AG08395 (cell line): ENCODE results near the gene MROH8.
A peak's percentile ranks its signal among the peaks of the same experiment; 100 is the strongest.

Experiments used
- DNase-seq: peaks from one replicate; pipeline ENCODE4 v3.0.0; 2012; ENCODE audit warnings: mixed read lengths, low spot score

Gene MROH8

GRCh38 chr20:37178839-37179682, at the start of gene MROH8, which contains the start of gene RPN2:
Gene MROH8, minus strand, starts transcription at chr20:37179548.
Gene RPN2, plus strand, starts transcription at chr20:37179330. Its CDS starts 27 bp downstream, at chr20:37179357.
- peak; percentile 97 for DNase-seq

GRCh38 chr20:37228656-37229055, 49.3 kb upstream of the MROH8 start:
- DNase-seq: no peak

- DNase-seq: peak; percentile 21
Measured at GRCh38 chr20:37228082-37228481, 48.7 kb upstream of the MROH8 start.

GRCh38 chr20:37226889-37227288, 47.5 kb upstream of the MROH8 start:
- peak; percentile 29 for DNase-seq

GRCh38 chr20:37225146-37225545, 45.8 kb upstream of the MROH8 start:
- DNase-seq: no peak

GRCh38 chr20:37223053-37223452, 43.7 kb upstream of the MROH8 start:
- DNase-seq: peak; percentile 94

DNA sequence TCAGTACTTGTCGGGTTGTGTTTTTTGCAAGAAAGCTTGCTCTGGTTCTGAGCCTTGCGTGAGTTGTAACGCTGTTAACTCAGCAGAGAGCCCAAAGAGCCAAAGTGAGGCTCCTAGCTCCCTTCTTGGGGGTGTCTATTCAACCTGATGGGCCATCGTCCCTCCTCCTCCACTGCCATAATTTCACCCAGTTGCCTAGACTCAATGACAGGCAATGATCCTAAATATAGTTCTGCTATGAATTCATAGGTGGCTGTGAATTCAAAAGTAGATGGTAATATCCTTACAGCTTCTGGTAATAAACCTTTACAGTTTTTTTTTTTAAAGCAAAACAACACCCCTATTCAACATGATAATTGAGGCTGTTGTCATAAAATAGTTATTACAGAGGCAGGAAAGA, 42.7 kb upstream of the MROH8 start:
- no peak for DNase-seq

DNA sequence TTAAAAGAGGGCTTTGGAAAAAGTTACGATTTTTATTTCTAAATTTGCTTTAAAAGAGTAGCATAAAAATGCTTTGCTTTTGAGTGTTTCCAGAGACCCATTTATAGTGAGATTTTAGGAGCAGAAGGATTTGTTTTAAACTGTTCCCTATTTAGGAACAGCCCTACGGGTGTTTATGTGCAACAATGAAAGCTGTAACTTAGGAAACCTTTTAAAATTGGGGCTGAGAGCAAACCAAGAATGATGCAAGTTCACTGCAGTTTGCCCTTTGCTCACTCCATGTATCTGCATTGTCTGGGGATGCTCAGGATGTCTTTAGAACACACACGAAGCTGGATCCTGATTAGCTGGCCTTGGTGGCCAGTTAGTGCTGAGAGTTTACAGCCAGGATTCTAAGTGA, 41.4 kb upstream of the MROH8 start:
- DNase-seq: peak; percentile 23

DNA sequence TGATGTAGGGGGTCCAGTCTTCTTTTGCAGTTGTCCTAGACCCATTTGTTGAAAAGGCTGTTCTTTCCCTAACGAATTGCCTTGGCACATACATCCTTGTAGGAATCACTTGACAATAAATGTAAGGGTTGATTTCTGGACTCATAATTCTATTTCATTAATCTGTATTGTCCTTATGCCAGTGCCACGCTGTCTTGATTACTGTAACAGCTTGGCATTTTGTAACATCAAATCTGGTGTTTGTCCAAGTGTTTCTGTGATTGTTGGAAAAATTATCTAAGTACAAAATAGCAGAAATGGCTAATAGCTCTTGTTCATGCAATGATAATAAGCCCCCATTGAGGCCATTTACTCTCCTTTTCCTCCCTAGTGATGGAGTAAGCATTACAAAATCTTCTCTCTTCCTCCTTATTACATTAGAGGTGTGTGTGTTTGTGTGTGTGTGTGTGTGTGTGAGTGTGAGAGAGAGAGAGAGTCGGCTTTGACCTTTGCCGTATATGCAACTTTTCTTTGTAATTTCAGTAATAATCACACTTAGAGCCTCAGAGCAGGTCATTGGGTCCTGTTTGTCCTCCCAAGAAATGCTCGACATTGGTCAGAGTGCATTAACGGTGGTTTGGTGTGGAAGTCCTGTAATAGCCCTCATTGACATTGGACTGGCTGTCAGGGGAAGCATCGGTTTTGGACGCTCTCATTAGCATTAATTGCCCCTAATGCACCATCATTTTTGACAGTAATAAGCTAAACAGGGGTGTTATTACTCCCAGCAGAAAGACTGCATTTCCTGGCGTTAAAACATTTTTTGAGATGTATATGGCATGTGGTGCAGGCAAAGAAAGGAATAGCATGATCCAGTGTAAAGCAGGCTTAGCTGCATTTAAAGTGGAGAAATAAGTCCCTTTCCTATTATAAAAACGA, 40.7 kb upstream of the MROH8 start:
- no peak for DNase-seq

- DNase-seq: no peak
Measured at GRCh38 chr20:37218976-37219375, 39.6 kb upstream of the MROH8 start.

- no peak for DNase-seq
Measured at GRCh38 chr20:37218441-37218840, 39.1 kb upstream of the MROH8 start.

DNA sequence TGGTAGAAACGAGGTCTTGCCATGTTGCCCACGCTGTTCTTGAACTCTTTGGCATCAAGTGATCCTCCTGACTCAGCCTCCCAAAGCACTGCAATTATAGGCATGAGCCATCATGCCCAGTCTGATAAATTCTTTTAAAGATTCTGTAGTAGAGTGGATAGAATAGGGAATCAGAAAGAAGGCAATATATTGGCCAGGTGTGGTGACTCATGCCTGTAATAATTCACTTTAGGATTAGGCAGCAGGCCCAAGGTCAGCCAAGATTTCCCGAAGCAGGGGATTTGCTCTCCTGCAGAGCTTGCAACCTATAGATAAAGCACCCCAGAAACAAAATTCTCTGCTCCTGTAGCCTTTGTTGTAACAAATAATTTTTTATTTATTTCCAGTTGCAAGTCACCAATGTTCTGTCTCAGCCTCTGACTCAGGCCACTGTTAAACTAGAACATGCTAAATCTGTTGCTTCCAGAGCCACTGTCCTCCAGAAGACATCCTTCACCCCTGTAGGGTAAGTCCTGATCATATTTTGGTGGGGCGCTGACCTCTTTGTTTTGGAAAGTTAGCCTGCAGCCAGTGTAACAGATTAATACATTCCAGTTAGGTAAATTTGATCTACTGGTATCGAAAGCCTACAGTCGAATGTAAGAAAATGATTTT, 30.4 kb upstream of the MROH8 start:
- DNase-seq: no peak

- DNase-seq: no peak
Measured at GRCh38 chr20:37209193-37209592, 29.8 kb upstream of the MROH8 start.

DNA sequence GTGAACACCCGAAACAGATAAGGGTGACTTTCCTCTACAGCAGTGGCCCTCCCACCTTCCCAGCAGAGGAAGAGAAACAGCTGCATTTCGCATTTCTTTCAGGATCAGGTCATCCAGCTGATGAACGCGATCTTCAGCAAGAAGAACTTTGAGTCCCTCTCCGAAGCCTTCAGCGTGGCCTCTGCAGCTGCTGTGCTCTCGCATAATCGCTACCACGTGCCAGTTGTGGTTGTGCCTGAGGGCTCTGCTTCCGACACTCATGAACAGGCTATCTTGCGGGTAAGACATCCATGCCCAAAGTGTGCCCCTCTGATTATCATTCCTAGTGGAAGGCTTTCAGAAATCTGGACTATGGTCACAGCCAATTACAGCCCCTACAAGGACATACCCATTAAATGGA, 27.8 kb upstream of the MROH8 start:
- DNase-seq: no peak

DNA sequence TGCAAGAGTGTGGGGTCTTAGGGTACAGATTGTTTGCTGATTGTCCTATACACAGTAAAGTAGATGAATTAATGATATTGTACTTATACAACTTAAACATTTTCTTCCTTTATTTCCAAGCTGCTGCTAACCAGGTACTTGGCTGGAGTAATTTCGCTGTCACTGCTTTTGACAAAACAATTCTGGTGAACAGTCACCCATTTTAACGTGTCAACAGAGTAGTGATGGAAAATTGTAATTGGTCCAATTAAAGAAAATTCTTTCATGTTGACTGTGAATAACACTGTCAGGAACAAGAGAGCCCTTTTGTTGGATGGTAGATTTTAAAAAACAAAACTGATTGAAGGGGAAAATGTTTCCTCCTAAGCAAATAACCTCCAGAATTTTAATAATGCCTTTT, 26.4 kb upstream of the MROH8 start:
- no peak for DNase-seq

GRCh38 chr20:37205130-37205529, 25.8 kb upstream of the MROH8 start:
- DNase-seq: no peak

- no peak for DNase-seq
Measured at GRCh38 chr20:37204056-37204455, 24.7 kb upstream of the MROH8 start.

DNA sequence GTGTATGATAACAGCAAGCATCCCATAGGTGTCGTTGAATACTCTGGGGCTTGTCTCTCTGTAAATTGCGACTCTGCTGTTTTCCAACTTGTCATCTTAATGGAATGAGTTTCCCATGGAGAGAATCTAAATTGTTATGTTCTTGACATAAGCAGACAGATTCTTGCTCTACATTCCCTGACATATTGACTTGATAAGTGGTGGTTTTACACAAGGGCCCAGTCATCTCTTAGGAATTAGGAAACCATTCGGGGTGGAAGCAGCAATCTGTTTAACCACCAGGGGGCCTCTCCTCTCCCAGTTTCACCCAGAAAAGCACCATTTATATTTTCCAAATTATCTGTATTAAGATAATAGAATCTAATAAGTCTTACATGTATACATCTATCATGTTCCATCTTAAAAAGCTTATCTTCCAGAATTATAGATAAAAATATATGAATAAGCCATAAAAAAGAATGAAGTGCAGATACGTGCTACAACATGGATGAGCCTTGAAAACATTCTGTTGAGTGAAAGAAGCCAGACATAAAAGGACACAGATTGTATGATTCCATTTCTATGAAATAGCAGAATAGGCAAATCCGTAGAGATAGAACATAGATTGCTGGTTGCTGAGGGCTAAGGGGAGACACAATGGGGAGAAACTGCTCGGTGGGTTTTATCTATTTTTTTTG, 23.1 kb upstream of the MROH8 start:
- DNase-seq: peak; percentile 94

GRCh38 chr20:37201827-37202162, 22.4 kb upstream of the MROH8 start:
- DNase-seq: no peak

- DNase-seq: no peak
Measured at GRCh38 chr20:37200926-37201826, 21.8 kb upstream of the MROH8 start.

DNA sequence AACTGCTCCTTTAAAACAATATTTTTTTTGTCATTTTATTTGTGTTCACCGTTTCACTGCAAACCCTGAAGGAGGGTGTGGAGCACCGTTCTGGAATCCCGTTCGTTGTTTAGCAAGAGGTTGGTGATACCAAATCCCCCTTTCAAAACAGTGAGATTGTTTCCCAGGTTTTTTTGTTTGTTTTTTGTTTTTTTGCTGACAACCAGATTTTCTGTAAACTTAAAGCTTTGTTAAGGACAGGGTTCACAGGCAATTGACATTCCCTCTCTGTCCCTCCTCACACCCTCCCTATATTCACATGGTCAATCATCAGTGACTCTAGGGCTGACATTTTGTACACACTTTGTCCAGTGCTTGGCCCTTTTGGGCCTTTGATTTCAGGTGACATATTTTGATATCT, 21.0 kb upstream of the MROH8 start:
- DNase-seq: no peak
